ENCODE measurements around the gene DROSHA.

DROSHA gene

DNA sequence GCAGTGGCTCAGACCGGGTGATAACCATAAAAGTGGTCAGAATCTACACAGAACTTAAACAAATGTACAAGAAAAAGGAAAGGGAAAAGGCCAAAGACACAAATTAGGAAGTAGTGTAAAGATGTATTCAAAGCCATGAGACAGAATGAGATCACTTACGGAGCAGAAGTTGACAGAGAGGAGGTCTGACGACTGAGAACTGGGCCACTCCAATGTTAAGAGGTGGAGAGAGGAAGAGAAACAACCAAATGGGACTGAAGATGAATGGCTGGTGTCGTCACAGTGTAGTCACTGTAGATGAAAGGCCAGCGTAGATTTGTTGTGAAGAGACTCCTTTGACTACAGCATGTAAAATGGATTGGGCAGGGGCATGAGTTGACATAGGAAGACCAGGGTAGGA, 114.4 kb downstream of the DROSHA start:
- TF ChIP-seq EZH2 (optimal IDR thresholded peaks at IDR 0.05; ENCODE audit: low read depth, low read length): no peak
- TF ChIP-seq, protein P1, sequence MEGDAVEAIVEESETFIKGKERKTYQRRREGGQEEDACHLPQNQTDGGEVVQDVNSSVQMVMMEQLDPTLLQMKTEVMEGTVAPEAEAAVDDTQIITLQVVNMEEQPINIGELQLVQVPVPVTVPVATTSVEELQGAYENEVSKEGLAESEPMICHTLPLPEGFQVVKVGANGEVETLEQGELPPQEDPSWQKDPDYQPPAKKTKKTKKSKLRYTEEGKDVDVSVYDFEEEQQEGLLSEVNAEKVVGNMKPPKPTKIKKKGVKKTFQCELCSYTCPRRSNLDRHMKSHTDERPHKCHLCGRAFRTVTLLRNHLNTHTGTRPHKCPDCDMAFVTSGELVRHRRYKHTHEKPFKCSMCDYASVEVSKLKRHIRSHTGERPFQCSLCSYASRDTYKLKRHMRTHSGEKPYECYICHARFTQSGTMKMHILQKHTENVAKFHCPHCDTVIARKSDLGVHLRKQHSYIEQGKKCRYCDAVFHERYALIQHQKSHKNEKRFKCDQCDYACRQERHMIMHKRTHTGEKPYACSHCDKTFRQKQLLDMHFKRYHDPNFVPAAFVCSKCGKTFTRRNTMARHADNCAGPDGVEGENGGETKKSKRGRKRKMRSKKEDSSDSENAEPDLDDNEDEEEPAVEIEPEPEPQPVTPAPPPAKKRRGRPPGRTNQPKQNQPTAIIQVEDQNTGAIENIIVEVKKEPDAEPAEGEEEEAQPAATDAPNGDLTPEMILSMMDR (IDR thresholded peaks at IDR 0.05; ENCODE audit: low read length): no peak
- TF ChIP-seq EZH2phosphoT487 (IDR thresholded peaks at IDR 0.05; ENCODE audit: low read length): no peak
- Histone ChIP-seq H3K4me1 (ENCODE audit: low read length) (no peaks in the 10 kb centered on the region), H2AFZ (ENCODE audit: low read length) (no peak overlapping the region), H3K9me2 (replicated peaks; ENCODE audit: insufficient read depth, low read length) (no peaks in the 10 kb centered on the region), H3K9me3 (replicated peaks; ENCODE audit: insufficient read depth, low read length) (no peaks in the 10 kb centered on the region), H3K36me3 (replicated peaks; ENCODE audit: insufficient read depth, low read length) (peaks cover 2% of the 10 kb centered on the region), H3K79me2 (ENCODE audit: low read length) (no peaks in the 10 kb centered on the region), H3K4me2 (ENCODE audit: low read depth, low read length) (no peak overlapping the region), H4K20me1 (ENCODE audit: insufficient read depth, low read length) (no peaks in the 10 kb centered on the region; the same call in 1 of the 2 replicates), H3K27me3 (replicated peaks; ENCODE audit: insufficient read depth, low read length) (no peaks in the 10 kb centered on the region), H3K4me3 (ENCODE audit: low read length) (no peak overlapping the region), H3K27ac (ENCODE audit: low read length) (no peak overlapping the region), H3F3A (ENCODE audit: insufficient read depth, low read length) (no peaks in the 10 kb centered on the region), H3K9ac (ENCODE audit: low read length) (no peak overlapping the region)
- no peak for DNase-seq

DNA sequence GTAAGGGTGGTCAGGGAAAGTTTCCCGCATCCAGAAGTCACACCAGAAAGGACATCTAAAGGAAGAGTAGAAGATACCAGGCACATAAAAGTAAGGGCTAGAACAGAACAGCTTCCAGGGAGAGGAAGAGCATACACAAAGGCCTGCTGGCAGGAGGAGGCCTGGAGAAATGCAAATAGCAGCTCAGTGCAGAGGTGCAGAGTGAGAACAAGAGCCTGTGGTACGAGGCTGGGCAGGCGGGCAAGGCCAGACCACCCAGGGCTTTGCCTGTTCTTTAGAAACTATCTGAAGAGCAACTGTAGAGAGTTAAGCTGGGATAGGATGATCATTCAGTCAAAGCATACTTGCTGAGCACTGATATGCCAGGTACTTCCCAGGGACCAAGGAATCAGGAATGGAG, 115.3 kb downstream of the DROSHA start:
- no peaks in the 10 kb centered on the region for H3K9me3 ChIP-seq (replicated peaks; ENCODE audit: insufficient read depth, low read length)
- no peaks in the 10 kb centered on the region for H3F3A ChIP-seq (ENCODE audit: insufficient read depth, low read length)
- no peaks in the 10 kb centered on the region for H3K4me1 ChIP-seq (ENCODE audit: low read length)
- TF ChIP-seq EZH2 (optimal IDR thresholded peaks at IDR 0.05; ENCODE audit: low read depth, low read length): no peak
- TF ChIP-seq, protein P1 (IDR thresholded peaks at IDR 0.05; ENCODE audit: low read length): no peak
- no peak for TF ChIP-seq EZH2phosphoT487 (IDR thresholded peaks at IDR 0.05; ENCODE audit: low read length)
- no peak overlapping the region for H3K9ac ChIP-seq (ENCODE audit: low read length)
- DNase-seq: no peak
- H2AFZ ChIP-seq (ENCODE audit: low read length): no peak overlapping the region
- H3K27ac ChIP-seq (ENCODE audit: low read length): no peak overlapping the region
- H3K36me3 ChIP-seq (replicated peaks; ENCODE audit: insufficient read depth, low read length): peaks cover 2% of the 10 kb centered on the region
- H4K20me1 ChIP-seq (ENCODE audit: insufficient read depth, low read length): no peaks in the 10 kb centered on the region; the same call in 1 of the 2 replicates
- no peaks in the 10 kb centered on the region for H3K9me2 ChIP-seq (replicated peaks; ENCODE audit: insufficient read depth, low read length)
- no peaks in the 10 kb centered on the region for H3K79me2 ChIP-seq (ENCODE audit: low read length)
- no peak overlapping the region for H3K4me2 ChIP-seq (ENCODE audit: low read depth, low read length)
- no peak overlapping the region for H3K4me3 ChIP-seq (ENCODE audit: low read length)
- no peaks in the 10 kb centered on the region for H3K27me3 ChIP-seq (replicated peaks; ENCODE audit: insufficient read depth, low read length)

DNA sequence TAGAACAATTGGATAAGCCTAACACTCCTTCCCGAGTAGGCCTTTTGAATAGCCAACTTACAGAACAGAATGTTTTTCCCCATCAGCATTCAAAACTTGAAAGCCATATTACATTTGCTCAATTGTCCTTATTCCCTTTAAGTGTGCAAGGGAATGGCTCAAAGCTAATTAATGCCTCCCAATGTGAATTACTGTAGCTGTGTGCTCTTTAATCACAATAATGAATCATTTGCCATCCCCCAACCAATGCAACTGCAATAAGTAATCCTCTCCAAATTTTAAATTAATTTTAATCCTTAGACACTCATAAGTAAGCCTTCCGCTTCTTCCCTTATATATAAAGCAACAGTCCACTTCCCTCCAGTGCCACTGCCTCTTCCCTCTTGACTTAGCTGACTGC, 115.9 kb downstream of the DROSHA start:
- no peaks in the 10 kb centered on the region; the same call in none of the 2 replicates for H3K36me3 ChIP-seq (replicated peaks; ENCODE audit: insufficient read depth, low read length)
- no peak for DNase-seq
- TF ChIP-seq, protein P1 (IDR thresholded peaks at IDR 0.05; ENCODE audit: low read length): no peak
- TF ChIP-seq EZH2phosphoT487 (IDR thresholded peaks at IDR 0.05; ENCODE audit: low read length): no peak
- TF ChIP-seq EZH2 (optimal IDR thresholded peaks at IDR 0.05; ENCODE audit: low read depth, low read length): no peak

More for the DNA sequence above, 115.9 kb downstream of the DROSHA start:
- H3K4me3 ChIP-seq (ENCODE audit: low read length): no peak overlapping the region
- no peak overlapping the region for H3K27ac ChIP-seq (ENCODE audit: low read length)
- no peaks in the 10 kb centered on the region for H3K79me2 ChIP-seq (ENCODE audit: low read length)
- H3K4me2 ChIP-seq (ENCODE audit: low read depth, low read length): no peak overlapping the region
- H3K4me1 ChIP-seq (ENCODE audit: low read length): no peaks in the 10 kb centered on the region
- H3K27me3 ChIP-seq (replicated peaks; ENCODE audit: insufficient read depth, low read length): no peaks in the 10 kb centered on the region
- H3F3A ChIP-seq (ENCODE audit: insufficient read depth, low read length): no peaks in the 10 kb centered on the region
- no peaks in the 10 kb centered on the region for H3K9me2 ChIP-seq (replicated peaks; ENCODE audit: insufficient read depth, low read length)
- no peaks in the 10 kb centered on the region for H3K9me3 ChIP-seq (replicated peaks; ENCODE audit: insufficient read depth, low read length)
- no peaks in the 10 kb centered on the region; the same call in 1 of the 2 replicates for H4K20me1 ChIP-seq (ENCODE audit: insufficient read depth, low read length)
- no peak overlapping the region for H2AFZ ChIP-seq (ENCODE audit: low read length)
- H3K9ac ChIP-seq (ENCODE audit: low read length): no peak overlapping the region

Data from MM.1S (cell line).